Peyer's patch (tissue), 4 donors: ENCODE measurements around the gene GNB1L. TPM values are rescaled to one million over a fixed set of nuclear protein-coding genes. Genes with fewer than 3 reads are reported as not detected.

ENCODE experiments used
- DNase-seq, 3 donors: peaks; one replicate each; pipeline ENCODE4 v3.0.0-alpha.2; 2017 to 2019
- H3K27ac ChIP-seq, 4 donors: fragments of 200-600 bp; sonication (generic); one replicate each; pipeline ENCODE4 v1.5.1; 2016 to 2019
- H3K27me3 ChIP-seq, 2 donors: fragments of 200-600 bp; sonication (generic); one replicate each; pipeline ENCODE4 v1.5.1; 2019
- H3K36me3 ChIP-seq, 3 donors: fragments of 200-600 bp; sonication (generic); one replicate each; pipeline ENCODE4 v1.5.1; 2016 to 2019
- H3K4me1 ChIP-seq, 4 donors: fragments of 200-600 bp; sonication (generic); one replicate each; pipeline ENCODE4 v1.5.1; 2016 to 2019
- H3K4me3 ChIP-seq, 4 donors: fragments of 200-600 bp; sonication (generic); 1 replicate in 3 of 4; 2 replicates in 1 of 4; pipeline ENCODE4 v1.5.1; 2016 to 2019; ENCODE audit warnings: mild to moderate bottlenecking in 1 of 4
- H3K9me3 ChIP-seq, 4 donors: fragments of 200-600 bp; sonication (generic); one replicate each; pipeline ENCODE4 v1.5.1; 2016 to 2019; ENCODE audit warnings: mild to moderate bottlenecking in 1 of 4
- POLR2A ChIP-seq, 2 donors: fragments of 450-650 bp; IDR thresholded peaks; one replicate each; pipeline ENCODE4 v1.5.1; 2017; ENCODE audit warnings: antibody characterized with exemption in 2 of 2, mild to moderate bottlenecking in 2 of 2, moderate library complexity in 2 of 2
- total RNA-seq, 4 donors: library from RNA; depleted of rRNA; stranded (reverse); fragments of >200 nt; gene quantifications; one replicate each; pipeline ENCODE4 v1.1.0, GENCODE V29; 2016
- TF ChIP-seq, protein P1 (sequence below), 6 experiments: fragments of 450-650 bp in 4 of 6; fragments of 200-600 bp in 2 of 6; sonication (generic) in 1 of 6; IDR thresholded peaks; one replicate each; pipeline ENCODE4 v1.5.1; 2017 to 2019; ENCODE audit warnings: antibody characterized with exemption in 6 of 6, mild to moderate bottlenecking in 3 of 6, moderate library complexity in 1 of 6

The GNB1L gene
- total RNA-seq, 4 donors from 2014 or later, result 3.1 to 6.6 (median 4.9) TPM

GRCh38 chr22:19841641-19842392 lies 12.9 kb downstream of the GNB1L start:
- Histone ChIP-seq H3K27me3 (no peaks in the 10 kb centered on the region), H3K4me1 (peaks cover 0 to 13% (median 3%) of the 10 kb centered on the region in 4 donors), H3K9me3 (no peaks in the 10 kb centered on the region), H3K4me3 (no peak overlapping the region), H3K36me3 (no peaks in the 10 kb centered on the region), H3K27ac (no peak overlapping the region)
- DNase-seq, result peak in 1 of 3 donors; percentile 17
- TF ChIP-seq, protein P1, sequence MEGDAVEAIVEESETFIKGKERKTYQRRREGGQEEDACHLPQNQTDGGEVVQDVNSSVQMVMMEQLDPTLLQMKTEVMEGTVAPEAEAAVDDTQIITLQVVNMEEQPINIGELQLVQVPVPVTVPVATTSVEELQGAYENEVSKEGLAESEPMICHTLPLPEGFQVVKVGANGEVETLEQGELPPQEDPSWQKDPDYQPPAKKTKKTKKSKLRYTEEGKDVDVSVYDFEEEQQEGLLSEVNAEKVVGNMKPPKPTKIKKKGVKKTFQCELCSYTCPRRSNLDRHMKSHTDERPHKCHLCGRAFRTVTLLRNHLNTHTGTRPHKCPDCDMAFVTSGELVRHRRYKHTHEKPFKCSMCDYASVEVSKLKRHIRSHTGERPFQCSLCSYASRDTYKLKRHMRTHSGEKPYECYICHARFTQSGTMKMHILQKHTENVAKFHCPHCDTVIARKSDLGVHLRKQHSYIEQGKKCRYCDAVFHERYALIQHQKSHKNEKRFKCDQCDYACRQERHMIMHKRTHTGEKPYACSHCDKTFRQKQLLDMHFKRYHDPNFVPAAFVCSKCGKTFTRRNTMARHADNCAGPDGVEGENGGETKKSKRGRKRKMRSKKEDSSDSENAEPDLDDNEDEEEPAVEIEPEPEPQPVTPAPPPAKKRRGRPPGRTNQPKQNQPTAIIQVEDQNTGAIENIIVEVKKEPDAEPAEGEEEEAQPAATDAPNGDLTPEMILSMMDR (IDR thresholded peaks at IDR 0.05), result no peak
- no peak for TF ChIP-seq POLR2A (IDR thresholded peaks at IDR 0.05)

DNA sequence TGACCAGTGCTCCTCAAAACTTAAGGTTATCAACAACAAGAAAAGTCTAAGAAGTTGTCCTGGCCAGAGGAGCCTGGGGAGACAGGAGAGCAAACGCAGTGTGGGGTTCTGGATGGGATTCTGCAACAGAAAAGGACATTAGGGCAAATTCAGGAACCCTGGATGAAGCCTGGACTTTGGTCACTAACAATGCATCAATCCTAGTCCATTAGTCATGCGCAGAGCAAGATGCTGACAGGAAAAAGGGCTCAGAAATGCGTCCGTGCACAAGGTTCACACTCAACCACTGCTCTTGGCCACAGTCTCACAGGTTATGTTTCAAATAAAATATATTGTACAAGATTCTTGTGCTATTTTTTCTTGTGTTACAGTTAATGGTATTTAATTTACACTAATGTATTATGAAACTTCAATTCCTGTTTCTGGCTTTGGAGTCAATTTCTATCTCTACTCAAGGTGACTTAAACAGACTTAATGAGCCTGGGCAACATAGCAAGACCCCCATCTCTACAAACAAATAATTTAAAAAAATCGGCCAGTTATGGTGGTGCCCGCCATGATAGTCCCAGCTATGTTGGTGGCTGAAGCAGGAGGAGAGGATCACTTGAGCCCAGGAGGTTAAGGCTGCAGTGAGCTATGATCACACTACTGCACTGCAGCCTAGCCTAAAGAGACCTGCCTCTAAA lies 13.6 kb downstream of the GNB1L start:
- Histone ChIP-seq H3K36me3 (no peaks in the 10 kb centered on the region), H3K4me3 (no peak overlapping the region), H3K9me3 (no peaks in the 10 kb centered on the region), H3K4me1 (peaks cover 0 to 13% (median 3%) of the 10 kb centered on the region in 4 donors), H3K27me3 (no peaks in the 10 kb centered on the region), H3K27ac (no peak overlapping the region)
- peak in 1 of 3 donors; percentile 5 for DNase-seq
- no peak for TF ChIP-seq POLR2A (IDR thresholded peaks at IDR 0.05)
- TF ChIP-seq, protein P1 (IDR thresholded peaks at IDR 0.05), result no peak

DNA sequence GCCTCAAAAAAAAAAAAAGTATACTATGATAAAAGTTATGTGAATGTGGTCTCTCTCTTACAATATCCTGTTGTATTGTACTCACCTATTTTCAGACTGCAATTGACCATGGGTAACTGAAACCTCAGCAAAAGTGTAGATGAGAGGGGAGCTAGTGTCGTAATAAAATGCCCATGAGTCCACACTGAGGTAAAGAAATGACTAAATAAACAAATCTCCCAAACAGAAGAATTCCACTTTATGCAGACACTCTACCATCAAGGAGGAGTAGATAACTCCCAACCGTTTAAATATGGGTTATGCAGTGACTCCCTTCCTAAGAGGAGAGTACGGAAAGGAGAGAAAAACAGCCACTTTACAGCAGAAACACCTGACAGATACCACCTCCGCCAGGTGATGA lies 14.6 kb downstream of the GNB1L start:
- Histone ChIP-seq H3K4me1 (peaks cover 0 to 8% (median 3%) of the 10 kb centered on the region in 4 donors), H3K4me3 (no peak overlapping the region), H3K9me3 (no peaks in the 10 kb centered on the region), H3K36me3 (no peaks in the 10 kb centered on the region), H3K27ac (no peak overlapping the region), H3K27me3 (no peaks in the 10 kb centered on the region)
- no peak for DNase-seq
- TF ChIP-seq, protein P1 (IDR thresholded peaks at IDR 0.05), result no peak

- no peaks in the 10 kb centered on the region for H3K27me3 ChIP-seq
- DNase-seq, result peak in 1 of 3 donors; percentile 6
- no peak overlapping the region for H3K27ac ChIP-seq
- no peaks in the 10 kb centered on the region for H3K4me1 ChIP-seq
- H3K36me3 ChIP-seq, result no peaks in the 10 kb centered on the region
- H3K9me3 ChIP-seq, result no peaks in the 10 kb centered on the region
- no peak for TF ChIP-seq POLR2A (IDR thresholded peaks at IDR 0.05)
- TF ChIP-seq, protein P1 (IDR thresholded peaks at IDR 0.05), result no peak
- H3K4me3 ChIP-seq, result no peak overlapping the region
Observed at GRCh38 chr22:19837915-19838314, 16.8 kb downstream of the GNB1L start.

DNA sequence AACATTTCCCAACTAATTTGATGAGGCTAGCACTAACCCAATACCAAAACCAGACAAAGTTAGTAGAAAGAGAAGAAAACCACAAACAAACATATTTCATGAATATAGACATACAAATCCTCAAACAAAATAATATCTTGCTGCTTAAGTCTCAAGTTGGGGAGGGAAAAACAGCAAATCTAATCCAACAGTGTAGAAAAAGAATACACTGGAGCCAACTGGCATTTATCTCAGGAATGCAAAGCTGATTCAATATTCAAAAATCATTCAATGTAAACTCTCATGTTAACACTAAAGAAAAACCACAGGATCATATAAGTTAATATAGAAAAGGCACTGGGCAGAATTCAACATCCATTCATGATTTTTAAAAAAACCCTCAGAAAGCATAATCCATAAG lies 18.2 kb downstream of the GNB1L start:
- Histone ChIP-seq H3K4me1 (no peaks in the 10 kb centered on the region), H3K4me3 (no peak overlapping the region), H3K27me3 (no peaks in the 10 kb centered on the region), H3K36me3 (no peaks in the 10 kb centered on the region), H3K9me3 (no peaks in the 10 kb centered on the region), H3K27ac (no peak overlapping the region)
- DNase-seq, result no peak
- no peak for TF ChIP-seq POLR2A (IDR thresholded peaks at IDR 0.05)
- TF ChIP-seq, protein P1 (IDR thresholded peaks at IDR 0.05), result no peak
